Mucosa of descending colon (tissue), 3 donors: ENCODE results near the gene TBC1D4. TPM values are rescaled to one million over a fixed set of nuclear protein-coding genes. Genes with fewer than 3 reads are reported as not detected.

Experiments
- ATAC-seq: fragments of 200-7000 bp; cut with Tn5 transposase; one replicate; pipeline ENCODE4 v1.9.1; 2020; ENCODE audit warnings: mild to moderate bottlenecking, moderate library complexity
- DNase-seq, 3 donors: peaks; one replicate each; pipeline ENCODE4 v3.0.0-alpha.2; 2020
- H3K36me3 ChIP-seq: fragments of 200-600 bp; one replicate; pipeline ENCODE4 v1.8.0; 2021; ENCODE audit warnings: low read depth, mild to moderate bottlenecking
- H3K4me1 ChIP-seq: fragments of 200-600 bp; one replicate; pipeline ENCODE4 v1.8.0; 2021; ENCODE audit warnings: low read depth, mild to moderate bottlenecking
- H3K4me3 ChIP-seq: fragments of 200-600 bp; one replicate; pipeline ENCODE4 v1.8.0; 2021; ENCODE audit warnings: mild to moderate bottlenecking
- H3K9me3 ChIP-seq: fragments of 200-600 bp; one replicate; pipeline ENCODE4 v1.8.0; 2021; ENCODE audit warnings: mild to moderate bottlenecking
- intact Hi-C, 2 donors: fragments of 100-400 bp; cut with DNase I in 1 of 2; cut with micrococcal nuclease in 1 of 2; formaldehyde crosslinking; loops; one replicate each; pipeline versions ENCODE4 v1.11.0 to v1.11.1; 2022; cut with DNase I, micrococcal nuclease
- total RNA-seq, 3 donors: library from RNA; stranded (reverse); fragmentation: NEBNext Ultra II Directional in 2 of 3; extraction: Animal tissue kit (Norgen Biotek cat#: 25700) in 2 of 3; gene quantifications; one replicate each; pipeline versions ENCODE4 v1.2.1 to v1.2.4, GENCODE V29; 2021 to 2023
- TF ChIP-seq, protein P1 (sequence below): fragments of 200-600 bp; IDR thresholded peaks from one replicate; pipeline ENCODE4 v1.8.0; 2022; ENCODE audit warnings: antibody characterized with exemption, mild to moderate bottlenecking
- donor health status: DM: no; HTN: no; CAD: no; lungs with moderate emphysema.
- donor health status: DM: no; HTN: no; CAD: no.
- donor health status: DM: no; HTN: yes; CAD: no.

Gene TBC1D4
- total RNA-seq, 3 donors from 2014 or later = 13.4 to 24.6 (median 13.8) TPM

DNA sequence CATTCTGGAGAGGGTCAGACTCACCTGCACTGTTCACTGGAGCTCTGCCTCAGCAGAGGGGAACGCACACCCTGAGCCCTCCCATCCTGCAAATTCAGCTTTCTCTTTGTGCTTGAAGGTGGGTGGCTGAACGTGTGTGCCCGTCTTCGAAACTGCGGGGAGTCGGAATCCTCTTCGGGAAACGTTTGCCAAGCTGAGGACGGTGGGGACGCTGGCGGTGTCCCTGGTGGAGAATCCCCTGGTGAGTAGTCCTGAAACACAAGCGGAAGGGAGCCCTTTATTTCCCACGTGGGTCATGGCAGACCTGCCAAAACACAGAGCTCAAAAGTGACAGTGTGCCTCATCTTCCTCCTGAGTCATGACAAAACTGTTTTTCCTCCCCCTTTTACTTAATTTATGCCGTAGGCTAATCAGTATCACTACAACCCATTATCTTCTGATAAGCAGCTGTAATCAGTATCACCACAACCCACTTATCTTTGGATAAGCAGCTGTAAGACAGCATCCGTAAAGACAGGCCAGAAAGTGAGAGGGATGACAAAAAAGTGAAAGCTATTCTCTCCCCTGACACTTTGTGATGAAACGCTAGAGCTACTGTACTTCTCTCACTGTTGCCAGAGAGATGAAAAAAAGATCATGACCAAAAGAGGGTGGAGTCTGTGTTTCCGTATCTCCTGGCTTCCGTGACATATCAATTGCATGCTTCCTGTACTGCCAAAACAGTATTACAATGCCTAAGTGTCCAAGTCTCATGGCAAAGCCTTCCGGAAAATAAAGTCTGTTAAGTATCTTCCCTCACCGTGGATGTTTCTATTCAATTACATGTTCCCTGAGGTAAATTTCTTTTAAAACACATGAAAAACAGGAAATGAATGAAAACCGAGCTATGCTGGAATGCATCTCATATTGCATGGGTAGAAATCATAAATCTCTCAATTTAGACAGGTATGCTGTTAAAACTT lies 155.5 kb downstream of the TBC1D4 start:
- H3K4me1 ChIP-seq = no peaks in the 10 kb centered on the region
- ATAC-seq (peak; percentile 80), DNase-seq (no peak)
- TF ChIP-seq, protein P1, sequence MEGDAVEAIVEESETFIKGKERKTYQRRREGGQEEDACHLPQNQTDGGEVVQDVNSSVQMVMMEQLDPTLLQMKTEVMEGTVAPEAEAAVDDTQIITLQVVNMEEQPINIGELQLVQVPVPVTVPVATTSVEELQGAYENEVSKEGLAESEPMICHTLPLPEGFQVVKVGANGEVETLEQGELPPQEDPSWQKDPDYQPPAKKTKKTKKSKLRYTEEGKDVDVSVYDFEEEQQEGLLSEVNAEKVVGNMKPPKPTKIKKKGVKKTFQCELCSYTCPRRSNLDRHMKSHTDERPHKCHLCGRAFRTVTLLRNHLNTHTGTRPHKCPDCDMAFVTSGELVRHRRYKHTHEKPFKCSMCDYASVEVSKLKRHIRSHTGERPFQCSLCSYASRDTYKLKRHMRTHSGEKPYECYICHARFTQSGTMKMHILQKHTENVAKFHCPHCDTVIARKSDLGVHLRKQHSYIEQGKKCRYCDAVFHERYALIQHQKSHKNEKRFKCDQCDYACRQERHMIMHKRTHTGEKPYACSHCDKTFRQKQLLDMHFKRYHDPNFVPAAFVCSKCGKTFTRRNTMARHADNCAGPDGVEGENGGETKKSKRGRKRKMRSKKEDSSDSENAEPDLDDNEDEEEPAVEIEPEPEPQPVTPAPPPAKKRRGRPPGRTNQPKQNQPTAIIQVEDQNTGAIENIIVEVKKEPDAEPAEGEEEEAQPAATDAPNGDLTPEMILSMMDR = no peak
- H3K9me3 ChIP-seq = no peaks in the 10 kb centered on the region
- H3K36me3 ChIP-seq = no peaks in the 10 kb centered on the region
- no peak overlapping the region for H3K4me3 ChIP-seq
- intact Hi-C loops = no loop called here

DNA sequence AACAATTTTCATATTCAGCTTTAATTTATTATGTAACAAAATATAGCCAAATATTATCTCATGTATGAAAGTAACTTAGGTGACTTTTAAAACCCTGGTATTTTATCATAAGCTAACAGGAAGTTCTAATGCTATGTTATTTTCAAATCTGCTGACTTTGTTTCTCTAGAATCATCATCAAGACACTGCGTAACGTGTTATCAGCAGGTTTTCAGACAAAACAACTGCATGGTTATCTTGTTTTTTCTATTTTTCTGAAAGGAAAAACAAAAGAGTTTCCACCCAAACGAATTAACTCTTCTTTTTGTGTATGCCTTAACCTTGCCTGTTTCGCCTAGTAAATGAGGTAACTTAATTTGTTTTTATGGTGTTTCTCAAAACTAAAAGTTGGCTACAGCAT lies 156.3 kb downstream of the TBC1D4 start:
- DNase-seq (no peak), ATAC-seq (no peak)
- intact Hi-C loops = no loop called here
- no peaks in the 10 kb centered on the region for H3K9me3 ChIP-seq
- H3K36me3 ChIP-seq = no peaks in the 10 kb centered on the region
- H3K4me1 ChIP-seq = no peaks in the 10 kb centered on the region
- TF ChIP-seq, protein P1 = no peak
- H3K4me3 ChIP-seq = no peak overlapping the region

DNA sequence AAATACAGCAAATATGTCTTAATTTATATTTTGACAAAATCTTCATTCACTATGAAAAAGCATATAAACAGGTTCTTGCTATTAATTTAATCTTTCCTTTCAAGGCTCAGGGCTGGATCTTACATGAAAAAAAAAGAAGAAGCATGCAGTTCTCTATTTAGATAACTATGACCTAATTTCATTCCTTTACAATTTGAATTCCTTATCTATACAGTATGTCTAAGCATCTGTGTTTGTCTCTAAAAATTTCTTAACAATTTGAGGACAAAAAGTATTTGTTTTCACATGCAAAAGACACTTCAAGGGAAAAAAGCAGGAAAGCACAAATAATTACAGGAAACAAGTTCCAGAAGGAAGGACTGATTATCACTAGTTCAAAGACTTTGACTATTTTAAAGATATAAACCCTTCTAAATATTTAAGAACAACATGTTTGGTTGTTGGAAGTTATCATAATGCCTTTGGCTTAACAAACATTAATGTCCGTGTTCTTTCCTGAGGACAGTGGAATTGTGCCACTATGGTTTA lies 157.5 kb downstream of the TBC1D4 start:
- intact Hi-C loops = no loop called here
- TF ChIP-seq, protein P1 = no peak
- Histone ChIP-seq H3K9me3 (no peaks in the 10 kb centered on the region), H3K36me3 (no peaks in the 10 kb centered on the region), H3K4me1 (no peaks in the 10 kb centered on the region), H3K4me3 (no peak overlapping the region)
- no peak for ATAC-seq
- no peak for DNase-seq

DNA sequence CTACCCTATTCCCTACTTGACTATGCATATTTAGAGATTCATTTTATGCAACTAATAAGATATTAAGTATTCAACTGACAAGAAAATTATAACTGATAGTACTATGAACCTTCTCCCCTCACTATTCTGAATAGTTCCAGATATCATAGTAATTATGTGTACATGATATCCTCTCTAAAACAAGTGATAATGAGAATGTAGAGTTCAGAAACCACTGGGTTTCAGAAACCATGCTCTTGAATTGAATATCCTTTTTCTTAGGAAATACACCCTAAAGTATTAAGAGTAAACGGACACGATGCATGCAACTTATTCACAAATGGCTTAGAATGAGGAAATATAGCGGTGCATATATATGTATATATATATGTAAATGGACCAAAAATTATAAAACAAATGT lies 160.9 kb downstream of the TBC1D4 start:
- DNase-seq (no peak), ATAC-seq (no peak)
- no peaks in the 10 kb centered on the region for H3K9me3 ChIP-seq
- no peaks in the 10 kb centered on the region for H3K36me3 ChIP-seq
- intact Hi-C loops = no loop called here
- no peak overlapping the region for H3K4me3 ChIP-seq
- no peaks in the 10 kb centered on the region for H3K4me1 ChIP-seq
- TF ChIP-seq, protein P1 = no peak

DNA sequence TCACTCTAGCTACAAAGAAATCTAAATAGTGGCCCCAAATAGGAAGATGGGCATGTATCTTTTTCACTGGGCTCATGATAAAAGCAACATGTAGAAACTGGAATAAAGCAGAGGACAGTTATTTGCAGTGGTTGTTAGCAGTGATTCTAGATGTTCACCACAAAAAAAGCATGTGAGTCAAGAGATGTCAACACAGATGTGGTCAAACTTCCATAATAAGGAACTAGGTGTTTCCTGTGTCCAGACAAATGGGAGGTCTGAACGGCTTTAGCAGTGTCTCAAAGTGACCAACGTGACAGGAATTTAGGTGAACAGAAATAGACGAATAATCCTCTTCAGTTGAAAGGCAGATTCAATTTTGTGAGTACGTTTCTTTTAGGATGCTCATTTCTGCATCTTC lies 162.7 kb downstream of the TBC1D4 start:
- ATAC-seq = no peak

More for the DNA sequence above, 162.7 kb downstream of the TBC1D4 start:
- Histone ChIP-seq H3K36me3 (no peaks in the 10 kb centered on the region), H3K4me3 (no peak overlapping the region), H3K9me3 (no peaks in the 10 kb centered on the region), H3K4me1 (no peaks in the 10 kb centered on the region)
- intact Hi-C loops = no loop called here
- TF ChIP-seq, protein P1 = no peak
- no peak for DNase-seq
